CD4-positive, alpha-beta T cell treated with Interleukin-6 at 100 ng/mL for 8 hours (primary cell): ENCODE results near the gene FNDC3B.

Experiments used
- DNase-seq: peaks from one replicate; pipeline ENCODE4 v3.0.0-alpha.2; 2020; ENCODE audit warnings: mixed read lengths, low spot score

The FNDC3B gene

GRCh38 chr3:172094621-172095557 is 55.5 kb downstream of the FNDC3B start:
- no peak for DNase-seq

- DNase-seq, result no peak
These were observed 57.6 kb downstream of the FNDC3B start for GRCh38 chr3:172096881-172097420.

DNA sequence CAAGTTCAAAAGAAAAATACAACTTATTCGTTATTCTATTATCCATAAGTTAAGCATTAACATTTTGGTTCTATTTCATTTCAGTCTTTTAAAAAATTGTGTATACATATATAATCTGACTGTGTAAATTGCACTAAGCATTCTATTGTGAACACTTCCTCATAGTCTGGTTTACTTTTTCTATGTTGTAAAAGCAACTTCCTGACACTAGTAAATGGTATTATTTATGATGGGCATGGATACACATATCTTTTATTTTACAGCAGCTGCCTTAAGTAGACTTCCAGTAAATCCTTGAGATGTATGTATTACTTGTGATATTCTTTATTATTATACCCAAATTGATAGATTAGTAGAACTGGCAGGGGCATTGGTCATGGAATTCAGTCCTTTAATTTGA is 58.2 kb downstream of the FNDC3B start:
- DNase-seq, result no peak

DNA sequence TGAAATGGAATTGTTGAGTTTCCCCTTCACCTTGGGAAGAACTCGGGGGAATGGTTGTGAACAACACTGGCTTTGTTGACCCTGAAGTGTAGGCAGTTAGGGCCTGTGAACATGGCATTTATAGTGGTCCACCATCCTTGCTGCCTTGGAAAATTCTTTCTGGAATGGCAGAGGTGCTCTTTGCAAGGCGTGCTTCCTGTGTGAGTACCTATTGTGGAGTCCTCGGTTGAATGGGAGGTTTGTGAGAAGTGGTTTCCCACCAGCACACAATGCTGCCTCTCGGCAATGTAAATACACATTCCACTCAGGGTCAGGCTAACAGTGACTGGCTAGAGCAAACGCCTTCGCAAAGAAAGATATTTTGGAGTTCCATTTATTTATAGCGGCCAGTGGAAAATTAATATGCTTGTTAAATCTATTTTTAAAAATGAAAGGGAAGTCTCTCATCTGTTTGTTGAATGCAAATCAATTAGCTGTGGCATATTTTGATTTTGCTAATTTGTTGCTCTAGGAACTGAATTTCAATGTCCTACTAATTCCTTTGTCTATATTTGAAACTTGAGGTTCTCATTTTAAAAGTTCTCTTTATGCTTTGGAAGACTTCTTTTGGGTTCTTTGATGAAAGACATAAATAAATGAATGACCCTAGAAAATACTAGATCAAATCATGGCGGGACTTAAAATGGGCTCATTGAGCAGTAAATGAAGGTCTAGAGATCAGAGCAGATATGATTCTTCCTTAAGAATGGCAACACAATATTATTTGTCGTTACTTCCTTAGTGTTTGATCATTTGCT is 59.5 kb downstream of the FNDC3B start:
- DNase-seq, result no peak

- DNase-seq, result no peak
These were observed 60.1 kb downstream of the FNDC3B start for GRCh38 chr3:172099495-172099808.

DNA sequence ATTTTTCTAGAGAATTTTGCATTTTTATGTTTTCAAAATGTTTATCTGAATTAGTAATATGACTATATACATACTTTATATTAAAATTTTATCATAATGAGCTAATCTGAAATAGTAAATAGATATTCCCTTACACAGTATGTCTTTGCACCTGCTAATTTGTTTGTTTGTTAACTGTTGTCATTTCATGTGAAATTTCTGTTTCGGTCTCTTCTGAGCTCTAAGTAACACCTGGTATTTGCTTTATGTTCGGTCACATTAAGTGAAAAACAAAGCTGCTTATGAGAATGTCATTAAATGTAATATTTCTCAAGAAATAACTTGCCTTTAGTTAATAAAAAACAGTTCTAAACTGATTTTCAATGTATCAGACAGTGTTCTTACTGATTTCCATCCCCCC is 61.1 kb downstream of the FNDC3B start:
- DNase-seq, result no peak

DNA sequence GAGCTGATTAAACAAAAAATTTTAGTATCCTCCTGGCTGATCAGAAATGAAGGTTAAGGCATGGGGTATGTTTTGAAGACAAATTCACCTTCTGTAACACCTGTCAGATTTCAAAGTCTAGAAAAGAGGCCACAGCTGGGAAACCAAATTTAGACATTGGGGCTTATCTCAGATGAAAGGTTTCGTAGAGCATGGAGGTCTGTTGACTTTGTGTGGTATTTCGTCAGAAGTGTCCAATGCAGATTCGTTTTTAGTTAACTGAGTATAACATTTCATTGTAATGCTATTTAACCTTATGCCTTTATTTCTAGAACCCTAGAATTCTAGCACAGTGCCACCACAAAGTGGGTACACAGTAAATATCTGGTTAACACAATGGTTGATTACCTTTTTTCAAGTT is 61.7 kb downstream of the FNDC3B start:
- no peak for DNase-seq

- DNase-seq, result peak; percentile 56
These were observed 62.9 kb downstream of the FNDC3B start for GRCh38 chr3:172102123-172102882.

- no peak for DNase-seq
These were observed 63.5 kb downstream of the FNDC3B start for GRCh38 chr3:172102883-172103310.

- no peak for DNase-seq
These were observed 64.3 kb downstream of the FNDC3B start for GRCh38 chr3:172103724-172104123.

GRCh38 chr3:172104471-172105072 is 65.2 kb downstream of the FNDC3B start:
- DNase-seq, result no peak

- no peak for DNase-seq
These were observed 66.9 kb downstream of the FNDC3B start for GRCh38 chr3:172106037-172106954.

DNA sequence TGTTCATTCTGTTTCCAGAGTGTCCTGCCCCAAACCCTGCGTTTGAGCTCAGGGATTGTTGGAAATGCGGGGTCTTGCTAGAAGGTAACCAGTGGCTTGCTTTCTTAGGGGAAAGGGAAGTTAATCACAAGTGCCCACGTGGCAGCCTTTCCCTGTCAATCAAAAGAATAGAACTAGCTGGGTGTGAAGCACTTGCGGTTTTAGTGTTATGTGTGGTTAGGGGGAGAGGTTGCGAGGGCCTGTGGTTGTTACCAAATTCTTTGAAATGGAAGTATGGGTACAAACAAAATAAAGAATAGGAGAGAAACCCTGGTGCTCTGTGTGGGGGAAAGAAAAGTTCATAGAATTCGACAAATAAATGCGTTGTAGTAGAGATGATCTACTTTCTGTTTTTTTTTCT is 67.6 kb downstream of the FNDC3B start:
- peak; percentile 76 for DNase-seq

DNA sequence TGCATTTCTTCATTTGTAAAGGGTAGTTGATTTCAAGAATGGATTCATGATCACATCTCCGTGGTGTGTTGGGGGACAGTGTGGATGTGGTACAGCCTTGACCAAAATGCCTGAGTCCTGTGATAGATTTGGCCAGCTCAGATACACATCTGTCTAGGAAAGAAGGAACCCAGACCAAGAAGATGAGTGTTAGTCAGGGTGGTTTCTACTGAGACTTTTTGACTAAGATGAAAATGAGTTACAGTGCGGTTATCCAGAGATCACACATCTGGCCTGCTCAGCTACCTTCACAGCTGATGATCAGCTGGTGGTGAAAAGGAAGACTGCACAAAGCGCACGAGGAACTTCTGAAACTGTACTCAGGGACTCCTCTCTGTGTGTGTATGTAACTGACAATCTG is 68.0 kb downstream of the FNDC3B start:
- DNase-seq, result peak; percentile 56

DNA sequence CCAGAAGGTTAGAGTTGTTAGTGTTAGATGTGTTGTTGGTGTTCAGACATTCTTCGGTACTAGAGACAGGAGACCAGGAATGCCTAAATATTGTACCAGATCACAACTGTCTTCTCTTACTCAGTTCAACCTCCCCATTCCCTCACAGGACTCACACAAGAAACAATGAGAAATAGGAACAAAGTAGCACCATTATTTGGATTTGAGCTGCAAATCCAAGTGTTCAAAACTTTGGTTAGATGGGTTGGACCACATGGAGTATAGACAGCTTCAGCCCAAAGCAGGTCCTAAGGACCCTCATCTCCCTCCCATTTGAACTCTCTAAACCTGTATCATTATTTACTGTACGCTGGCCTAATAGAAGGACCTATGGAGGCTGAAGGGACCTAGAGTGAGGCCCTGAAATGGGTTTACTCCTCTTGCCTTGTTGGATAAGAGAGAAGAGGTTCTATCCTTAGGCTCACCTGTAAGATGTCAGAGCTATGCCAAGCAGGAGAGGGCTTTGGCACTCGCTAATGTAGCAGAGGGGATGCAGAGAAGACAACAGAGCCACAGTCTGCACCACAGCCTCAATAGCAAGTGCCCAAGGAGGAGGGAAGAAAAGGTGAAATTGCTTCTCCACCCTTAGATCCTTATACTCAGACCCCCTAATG is 70.9 kb downstream of the FNDC3B start:
- DNase-seq, result no peak

DNA sequence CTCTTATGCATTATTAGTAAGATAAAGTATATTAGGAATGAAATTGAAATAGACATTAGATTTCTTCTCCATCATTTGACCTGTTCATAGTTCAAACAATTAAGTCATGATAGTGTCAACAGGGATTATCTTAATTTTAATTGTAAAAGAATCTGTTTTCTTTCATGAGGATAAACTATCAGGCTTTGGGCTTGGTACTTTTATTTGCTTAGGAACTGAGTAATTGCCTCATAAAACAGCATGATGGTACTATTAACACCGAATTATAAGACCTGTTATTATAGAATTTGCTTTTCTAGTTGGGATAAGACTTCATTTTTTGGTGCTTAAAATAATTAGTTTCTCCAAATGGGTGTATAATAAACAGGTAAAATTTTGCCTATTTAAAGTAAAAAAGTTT is 71.8 kb downstream of the FNDC3B start:
- no peak for DNase-seq

- DNase-seq, result no peak
These were observed 72.8 kb downstream of the FNDC3B start for GRCh38 chr3:172112078-172112733.

DNA sequence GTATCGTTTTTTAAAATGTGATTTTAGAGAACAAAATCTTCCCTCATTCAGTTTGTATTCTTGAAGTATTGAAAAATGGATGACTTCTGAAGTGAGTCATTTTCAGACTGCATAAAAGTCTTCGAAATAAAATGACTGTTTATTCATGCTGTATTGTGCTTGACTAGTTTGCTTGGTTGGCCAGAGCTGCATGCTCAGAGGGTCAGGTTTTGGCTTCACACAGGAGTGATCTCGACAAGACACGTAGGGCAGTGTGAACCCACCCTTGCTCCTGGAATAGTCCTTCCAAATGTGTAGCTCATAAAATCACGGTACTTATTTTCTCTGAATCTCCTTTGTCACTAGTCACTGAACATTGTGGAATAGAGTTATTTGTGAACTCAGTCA is 73.3 kb downstream of the FNDC3B start:
- DNase-seq, result no peak

DNA sequence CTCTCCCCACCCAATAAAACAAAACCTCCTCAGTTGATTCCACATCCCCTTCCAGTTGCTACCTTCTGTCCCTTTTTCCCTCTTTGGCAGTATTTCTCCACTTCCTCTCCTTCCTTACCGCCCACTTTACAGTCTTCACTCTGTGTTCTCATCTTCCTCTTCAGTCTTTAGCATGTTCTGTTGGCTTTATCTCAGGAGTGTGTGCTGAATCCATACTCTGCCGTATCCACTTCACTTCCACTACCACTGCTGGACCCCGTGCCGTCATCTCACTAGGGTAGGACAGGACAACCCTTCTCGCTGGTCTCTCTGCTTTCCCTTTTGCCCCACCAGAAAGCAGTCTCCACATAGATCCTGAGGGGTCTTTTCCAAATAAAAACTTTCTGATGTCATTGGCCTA is 74.3 kb downstream of the FNDC3B start:
- DNase-seq, result no peak

- no peak for DNase-seq
These were observed 75.7 kb downstream of the FNDC3B start for GRCh38 chr3:172115059-172115458.
